ENCODE data around the gene SYNE3.

DNA sequence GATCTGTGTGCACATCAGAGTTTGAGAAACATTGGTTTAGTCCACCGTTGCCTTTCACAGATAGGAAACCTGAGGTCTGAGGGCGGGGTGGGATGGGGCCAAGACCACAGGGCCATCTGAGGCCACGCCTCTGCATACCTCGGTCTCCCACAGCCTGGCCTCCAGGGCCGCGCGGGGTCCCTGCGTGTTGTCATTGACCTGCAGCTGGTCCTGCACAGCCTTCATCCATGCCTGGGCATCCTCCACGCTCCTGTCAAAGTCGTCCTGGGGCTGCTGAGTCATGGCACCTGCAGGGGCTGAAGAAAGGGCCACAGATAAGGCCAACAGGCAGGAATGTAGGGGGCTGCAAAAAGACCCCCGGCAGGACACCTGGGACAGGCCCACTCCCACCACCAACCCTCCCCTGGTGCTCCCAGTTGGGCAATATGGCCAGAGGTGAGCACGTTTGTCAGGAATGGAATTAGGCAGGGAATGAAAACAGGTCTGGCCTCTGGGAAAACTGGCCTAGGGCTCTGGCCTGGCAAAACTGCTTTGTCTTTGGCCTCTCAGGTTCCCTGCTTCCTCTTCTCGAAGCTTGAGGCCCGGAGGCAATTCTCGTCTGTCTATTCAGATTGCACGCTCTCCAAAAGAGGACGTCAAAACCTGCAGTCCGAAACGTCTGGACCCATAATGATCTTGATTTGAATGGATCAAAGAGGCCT, 40.8 kb downstream of the SYNE3 start:
- TF ChIP-seq, protein P1, sequence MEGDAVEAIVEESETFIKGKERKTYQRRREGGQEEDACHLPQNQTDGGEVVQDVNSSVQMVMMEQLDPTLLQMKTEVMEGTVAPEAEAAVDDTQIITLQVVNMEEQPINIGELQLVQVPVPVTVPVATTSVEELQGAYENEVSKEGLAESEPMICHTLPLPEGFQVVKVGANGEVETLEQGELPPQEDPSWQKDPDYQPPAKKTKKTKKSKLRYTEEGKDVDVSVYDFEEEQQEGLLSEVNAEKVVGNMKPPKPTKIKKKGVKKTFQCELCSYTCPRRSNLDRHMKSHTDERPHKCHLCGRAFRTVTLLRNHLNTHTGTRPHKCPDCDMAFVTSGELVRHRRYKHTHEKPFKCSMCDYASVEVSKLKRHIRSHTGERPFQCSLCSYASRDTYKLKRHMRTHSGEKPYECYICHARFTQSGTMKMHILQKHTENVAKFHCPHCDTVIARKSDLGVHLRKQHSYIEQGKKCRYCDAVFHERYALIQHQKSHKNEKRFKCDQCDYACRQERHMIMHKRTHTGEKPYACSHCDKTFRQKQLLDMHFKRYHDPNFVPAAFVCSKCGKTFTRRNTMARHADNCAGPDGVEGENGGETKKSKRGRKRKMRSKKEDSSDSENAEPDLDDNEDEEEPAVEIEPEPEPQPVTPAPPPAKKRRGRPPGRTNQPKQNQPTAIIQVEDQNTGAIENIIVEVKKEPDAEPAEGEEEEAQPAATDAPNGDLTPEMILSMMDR (IDR thresholded peaks at IDR 0.05): no peak
- no peak for TF ChIP-seq POLR2A (IDR thresholded peaks at IDR 0.05)
